NCI-H2196 treated with DMSO at 0.1 percent for 48 hours (cell line): ENCODE results near the gene RMDN3.

Experiments
- DNase-seq: peaks from one replicate; lab custom pipeline; 2025; ENCODE audit not compliant: unreplicated experiment; lab: John Stamatoyannopoulos, UW

The RMDN3 gene

DNA sequence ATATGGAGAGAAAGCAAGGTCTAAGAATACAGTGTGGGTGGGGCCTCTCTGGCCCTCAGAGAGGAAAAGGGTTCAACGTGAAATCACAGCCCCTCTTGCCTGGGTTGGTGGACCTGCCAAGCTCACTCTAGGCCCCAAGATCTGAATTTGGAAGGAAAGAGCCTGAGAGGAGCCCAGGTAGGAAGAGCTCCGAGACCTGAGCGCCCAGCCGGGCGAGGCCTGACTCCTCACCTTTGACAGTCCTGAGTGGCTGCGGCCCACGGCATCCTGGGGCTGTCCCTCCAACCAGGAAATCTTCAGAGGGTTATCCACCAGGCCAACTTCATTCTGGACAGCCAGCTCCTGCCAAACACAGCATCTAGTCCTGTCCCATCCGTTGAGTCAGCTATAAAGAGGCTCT lies 18.4 kb upstream of the RMDN3 start:
- no peak for DNase-seq

DNA sequence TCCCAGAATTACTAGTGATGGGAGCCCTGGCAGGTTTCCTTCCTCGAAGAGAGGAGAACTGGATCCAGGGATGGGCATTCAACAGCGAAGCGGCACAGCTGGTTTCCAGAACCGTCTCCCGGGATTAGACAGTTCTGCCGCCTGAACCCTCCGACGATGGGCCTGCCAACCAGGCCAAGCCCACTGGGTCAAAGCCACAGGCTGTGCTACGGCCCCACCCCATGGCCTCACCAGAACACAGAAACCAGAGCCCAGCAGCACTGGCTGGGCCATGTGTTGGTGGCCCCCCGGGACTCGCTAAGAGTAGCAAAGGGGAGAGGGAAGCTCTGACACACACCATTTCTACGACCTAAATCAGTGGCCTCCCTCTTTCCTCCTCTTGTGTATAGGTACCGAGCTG lies 17.0 kb upstream of the RMDN3 start:
- DNase-seq = no peak

DNA sequence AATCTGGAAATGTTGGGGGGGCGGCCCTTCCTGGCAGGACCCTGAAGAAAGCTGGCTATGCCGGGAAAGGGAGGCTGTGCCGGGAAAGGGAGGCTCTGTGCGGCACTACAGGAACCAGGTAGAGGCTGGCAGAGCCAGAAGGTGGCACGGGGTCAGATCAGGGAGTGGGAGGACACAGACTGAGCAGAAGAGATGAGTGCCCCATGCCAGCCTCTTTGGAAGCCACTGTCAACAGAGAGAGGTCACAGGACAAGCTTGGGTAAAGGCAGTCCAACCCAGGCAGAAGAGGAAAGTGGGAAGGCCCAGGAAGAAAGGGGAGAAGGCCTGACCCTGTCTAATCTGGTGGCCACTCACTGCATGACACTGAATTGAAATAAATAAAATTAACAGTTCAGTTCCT lies 16.2 kb upstream of the RMDN3 start:
- no peak for DNase-seq

DNA sequence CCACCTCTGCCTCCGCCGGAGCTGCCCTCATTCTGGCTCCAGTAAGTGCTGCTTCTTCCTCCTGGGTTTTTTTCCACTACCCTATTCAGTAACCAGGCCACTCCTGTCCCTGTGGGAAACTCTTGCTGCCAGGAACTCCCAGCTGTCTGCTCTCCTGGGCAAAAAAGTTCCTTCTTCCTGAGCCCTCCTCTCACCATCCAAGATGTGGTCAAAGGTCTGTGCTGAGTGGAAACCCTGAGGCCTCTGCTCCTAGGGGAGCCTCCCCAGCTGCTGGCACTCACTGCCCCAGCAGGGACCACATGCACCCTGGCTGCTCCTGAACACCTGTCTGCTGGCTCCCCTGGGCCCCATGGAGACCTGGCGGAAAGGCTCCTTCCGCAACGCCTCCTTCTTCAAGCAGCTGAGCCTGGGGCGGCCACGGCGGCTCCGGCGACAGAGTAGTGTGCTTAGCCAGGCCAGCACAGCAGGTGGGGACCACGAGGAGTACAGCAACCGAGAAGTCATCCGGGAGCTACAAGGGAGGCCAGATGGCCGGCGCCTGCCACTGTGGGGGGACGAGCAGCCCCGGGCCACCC lies 15.2 kb upstream of the RMDN3 start:
- no peak for DNase-seq

DNA sequence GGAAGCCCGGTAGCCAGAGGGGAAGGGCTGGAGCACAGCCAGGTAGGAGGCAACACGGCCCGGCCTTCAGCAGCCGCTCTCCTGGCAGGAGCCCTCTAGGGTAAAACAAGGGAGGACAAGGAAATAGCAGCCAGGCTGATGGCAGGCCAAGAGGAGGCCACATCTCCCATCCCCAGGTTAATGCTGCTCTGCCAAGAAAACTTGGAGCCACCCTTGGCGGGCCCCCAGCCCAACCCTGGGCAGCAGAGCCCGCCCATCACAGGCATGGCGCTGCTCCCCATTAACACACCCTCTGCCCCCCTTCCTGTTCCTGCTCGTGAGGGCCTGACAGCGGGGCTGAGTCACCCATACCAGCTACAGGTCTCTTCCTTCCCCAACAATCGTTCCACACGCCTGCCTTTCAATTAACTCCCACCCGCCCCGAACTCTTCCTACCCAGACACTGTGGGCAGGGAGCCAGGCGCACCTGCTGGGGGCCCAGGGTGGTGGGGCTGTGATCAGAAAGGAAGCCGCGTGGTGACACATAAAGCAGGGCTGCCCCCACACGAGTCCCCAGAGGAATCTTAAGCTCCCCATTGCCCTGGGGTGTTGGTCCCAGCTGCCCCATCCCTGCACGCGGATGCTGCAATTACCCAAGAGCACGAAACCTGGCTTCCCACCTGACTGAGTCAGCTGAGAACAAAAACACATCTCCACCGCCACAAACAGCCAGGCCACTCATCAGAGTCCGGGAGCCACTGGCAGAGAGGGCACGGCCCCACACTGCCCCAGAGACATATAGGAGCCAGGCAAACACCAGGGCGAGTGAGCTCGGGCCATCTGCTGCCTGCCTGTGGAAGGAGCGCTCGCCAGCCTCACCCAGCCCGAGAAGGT lies 14.5 kb upstream of the RMDN3 start, which contains the start of gene C15orf62:
TSS of gene C15orf62 (plus strand) at position 707 of the 873 bp plus-strand sequence. CDS start 516 bp downstream, outside the sequence.
- DNase-seq = no peak

DNA sequence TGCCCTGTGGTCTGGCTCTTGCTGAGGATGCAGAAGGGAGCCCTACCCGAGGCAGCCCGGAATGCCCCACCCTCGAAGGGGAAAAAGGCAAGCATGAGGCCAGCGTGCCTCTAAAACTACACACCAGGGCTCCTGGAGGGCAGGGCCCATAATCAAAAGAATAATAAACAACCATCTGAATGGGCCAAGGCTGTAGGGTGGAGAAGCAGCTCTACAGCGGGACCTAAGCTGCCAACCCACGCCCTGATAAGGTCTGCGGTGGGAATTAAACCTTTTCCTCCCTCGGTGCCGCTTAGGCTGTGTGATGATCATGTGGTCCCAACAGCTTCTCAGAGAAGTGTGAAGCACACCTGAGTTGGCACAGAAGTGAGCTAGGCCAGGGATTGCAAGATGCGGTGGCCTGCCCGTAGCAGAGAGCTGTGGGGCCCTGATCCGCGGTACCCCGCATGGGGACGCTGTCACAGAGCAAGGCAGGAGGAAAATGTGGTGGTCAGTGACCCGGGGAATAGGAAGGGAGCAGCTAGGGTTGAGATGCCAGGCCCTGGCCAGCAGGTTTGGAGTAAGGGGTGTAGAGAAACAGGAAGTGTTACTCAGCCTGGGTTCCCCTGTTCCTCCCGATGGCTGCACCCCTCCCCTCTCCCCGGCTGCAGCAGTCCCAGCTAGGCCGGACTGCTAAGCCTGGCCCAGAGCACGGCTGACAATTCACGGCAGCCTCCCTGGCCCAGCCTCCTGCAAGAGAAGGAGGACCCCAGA lies 13.6 kb upstream of the RMDN3 start:
- no peak for DNase-seq

DNA sequence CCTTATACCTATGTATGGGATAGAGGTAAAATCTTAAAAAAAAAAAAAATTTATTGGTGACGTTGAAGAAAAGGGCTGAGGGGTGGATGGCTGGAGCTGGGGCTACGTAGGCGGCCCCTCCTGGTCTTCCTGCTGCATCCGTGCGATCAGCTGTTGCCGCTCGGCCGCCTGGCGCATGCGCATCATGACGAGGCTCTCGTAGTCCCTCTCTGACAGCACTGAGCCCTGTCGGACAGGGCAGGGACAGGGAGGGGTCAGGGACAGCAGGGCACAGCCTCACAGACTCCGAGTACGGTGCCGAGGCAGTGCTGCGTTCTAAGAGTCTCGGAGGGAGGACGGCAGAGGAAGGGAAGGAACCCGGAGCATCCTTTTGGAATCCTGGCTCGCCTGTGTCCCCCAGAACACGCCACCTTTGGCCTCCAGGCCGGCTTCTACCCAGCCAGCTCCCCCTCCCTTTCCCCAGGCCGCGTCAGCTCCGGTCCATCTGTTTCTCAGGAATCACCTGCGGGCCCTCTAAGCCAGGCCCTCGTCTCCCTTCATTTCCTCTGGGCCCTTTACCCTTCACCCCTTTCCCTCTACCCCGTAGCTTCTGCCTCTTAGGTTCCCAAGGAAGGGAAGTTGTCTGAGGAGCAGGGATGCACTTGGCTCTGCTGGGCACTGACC lies 12.9 kb upstream of the RMDN3 start:
- no peak for DNase-seq

DNA sequence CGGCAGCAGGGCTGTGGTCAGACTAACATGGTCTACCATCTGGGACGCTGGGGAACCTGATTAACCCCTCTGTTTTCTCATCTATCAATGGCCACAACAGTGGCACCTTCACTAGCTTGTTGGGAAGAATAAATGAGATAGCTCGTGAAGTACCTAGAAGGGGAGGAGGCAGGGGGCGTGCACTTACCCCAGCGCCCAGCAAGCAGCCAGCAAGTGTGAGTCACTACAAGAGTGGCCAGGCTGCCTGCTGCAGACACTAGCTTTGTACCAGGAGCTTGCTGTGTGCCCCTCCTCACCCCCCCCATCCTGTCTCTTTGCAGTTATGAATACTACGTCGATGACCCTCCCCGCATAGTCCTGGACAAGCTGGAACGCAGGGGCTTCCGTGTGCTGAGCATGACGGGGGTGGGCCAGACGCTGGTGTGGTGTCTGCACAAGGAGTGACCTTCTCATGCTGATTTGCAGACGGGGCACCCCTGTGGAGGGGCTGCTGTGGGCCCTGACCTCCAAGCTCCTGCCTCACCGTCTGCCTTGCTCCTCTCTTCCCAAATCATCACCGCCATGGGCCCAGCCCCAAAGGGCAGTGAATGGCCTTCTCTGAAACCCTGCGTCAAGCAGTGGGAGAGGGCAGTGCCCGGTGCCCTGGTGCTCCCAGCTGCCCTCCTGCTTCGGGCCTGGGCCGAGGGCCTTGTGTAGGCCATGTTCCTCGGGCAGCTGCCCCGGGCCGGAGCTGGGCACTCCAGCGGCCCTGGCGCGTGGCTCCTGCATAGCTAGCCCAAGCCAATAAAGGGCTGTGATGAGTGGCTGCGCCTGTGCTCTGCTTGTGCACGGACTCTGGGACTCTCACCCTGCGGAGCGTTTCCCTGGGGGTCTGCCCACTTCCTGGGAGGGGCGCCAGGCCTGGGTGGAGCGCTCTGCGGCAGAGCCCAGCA lies 12.1 kb upstream of the RMDN3 start:
- DNase-seq = no peak

DNA sequence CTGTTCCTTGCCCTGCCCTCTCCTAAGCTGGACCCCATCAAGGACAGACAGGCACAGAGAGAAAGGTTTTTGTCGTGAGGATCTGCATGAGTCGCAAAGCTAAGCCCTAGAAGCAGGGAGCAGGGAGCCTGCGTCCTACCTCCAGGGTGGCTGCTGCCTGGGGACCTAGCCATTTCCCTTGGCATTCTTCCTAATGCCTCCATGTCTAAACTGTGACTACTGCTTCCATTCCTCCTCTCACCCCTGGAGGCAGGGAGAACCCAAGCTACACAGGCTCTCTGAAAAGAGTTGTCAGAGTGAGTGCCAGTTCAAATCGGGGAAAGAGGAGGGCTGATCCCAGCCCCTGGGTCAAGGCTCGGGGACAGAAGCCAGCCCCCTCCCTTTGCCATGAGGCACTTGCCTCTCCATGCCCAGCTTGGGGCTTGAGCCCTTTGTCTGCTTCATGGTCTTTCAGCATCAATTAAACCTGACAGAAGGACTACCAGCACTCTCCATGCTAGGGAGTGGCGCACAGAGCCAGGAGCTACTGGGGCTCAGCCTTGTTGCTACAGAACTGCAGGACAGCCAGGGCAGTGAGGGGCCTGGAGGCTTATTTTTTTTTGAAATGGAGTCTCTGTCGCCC lies 11.3 kb upstream of the RMDN3 start:
- DNase-seq = no peak

DNA sequence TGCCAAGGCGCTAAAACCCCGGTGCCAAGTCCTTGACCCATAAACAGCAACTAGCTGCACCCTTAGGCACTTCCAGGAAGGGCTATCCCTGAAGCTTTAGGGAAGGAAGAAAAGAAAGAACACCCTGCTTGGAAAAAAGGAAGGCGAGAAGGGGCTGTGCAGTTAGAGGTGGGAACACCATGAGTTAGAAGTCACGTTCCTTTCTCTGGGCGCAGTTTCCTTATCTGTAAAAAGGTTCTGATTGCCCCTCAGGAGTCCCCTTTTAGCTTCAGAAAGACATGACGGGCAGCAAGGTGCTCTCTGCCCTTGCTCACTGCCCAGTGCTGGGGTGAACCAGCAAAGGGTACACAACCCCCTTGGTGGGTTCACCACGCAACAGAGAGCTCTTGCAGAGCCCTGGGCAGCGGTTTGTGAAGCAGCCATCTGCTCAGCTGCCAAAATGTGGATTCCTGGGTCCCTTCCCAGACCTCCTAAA lies 9.6 kb upstream of the RMDN3 start:
- DNase-seq = no peak

DNA sequence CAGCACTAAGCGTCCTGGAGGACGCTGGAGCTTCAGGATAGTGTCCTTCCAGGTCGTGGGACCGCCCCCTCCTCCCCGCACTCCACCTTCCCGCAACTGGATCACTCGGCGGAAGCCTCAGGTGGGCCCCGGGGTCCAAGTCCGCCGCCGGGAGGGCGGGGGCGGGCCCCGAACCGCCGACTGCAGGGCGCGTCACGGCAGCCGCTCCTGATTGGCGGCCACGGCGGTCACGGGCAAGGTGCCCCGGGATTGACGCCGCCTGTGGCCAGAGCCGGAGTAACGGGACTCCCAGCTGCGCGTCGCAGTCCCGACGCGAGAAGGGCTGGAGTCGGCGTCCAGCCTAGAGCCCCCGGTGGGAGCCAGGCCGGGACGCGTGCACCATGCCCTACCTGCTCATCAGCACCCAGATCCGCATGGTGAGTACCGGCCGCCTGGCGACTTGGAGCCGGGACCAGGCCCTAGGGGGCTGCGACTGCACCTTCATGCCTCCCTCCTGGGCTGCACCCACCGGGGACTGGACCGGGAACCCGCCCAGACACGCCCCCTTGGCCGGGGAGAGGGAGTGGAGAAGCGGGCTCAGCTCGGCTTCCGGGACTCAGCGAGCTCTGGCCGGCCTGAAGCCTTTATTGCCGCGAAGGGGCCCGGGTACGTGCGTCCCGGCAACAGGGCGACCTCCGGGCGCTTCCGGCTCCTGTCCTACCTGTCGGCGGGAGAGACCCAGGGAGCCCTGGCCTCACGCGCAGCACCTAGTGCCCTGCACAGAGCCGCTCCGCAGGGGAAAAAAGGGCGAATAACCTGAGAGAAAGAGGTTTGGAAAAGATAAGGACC lies 9.0 kb upstream of the RMDN3 start, which contains the start of gene GCHFR:
TSS of gene GCHFR (plus strand) at position 268 of the 828 bp plus-strand sequence. CDS start at position 381, 113 bp downstream.
- DNase-seq = peak; percentile 37

DNA sequence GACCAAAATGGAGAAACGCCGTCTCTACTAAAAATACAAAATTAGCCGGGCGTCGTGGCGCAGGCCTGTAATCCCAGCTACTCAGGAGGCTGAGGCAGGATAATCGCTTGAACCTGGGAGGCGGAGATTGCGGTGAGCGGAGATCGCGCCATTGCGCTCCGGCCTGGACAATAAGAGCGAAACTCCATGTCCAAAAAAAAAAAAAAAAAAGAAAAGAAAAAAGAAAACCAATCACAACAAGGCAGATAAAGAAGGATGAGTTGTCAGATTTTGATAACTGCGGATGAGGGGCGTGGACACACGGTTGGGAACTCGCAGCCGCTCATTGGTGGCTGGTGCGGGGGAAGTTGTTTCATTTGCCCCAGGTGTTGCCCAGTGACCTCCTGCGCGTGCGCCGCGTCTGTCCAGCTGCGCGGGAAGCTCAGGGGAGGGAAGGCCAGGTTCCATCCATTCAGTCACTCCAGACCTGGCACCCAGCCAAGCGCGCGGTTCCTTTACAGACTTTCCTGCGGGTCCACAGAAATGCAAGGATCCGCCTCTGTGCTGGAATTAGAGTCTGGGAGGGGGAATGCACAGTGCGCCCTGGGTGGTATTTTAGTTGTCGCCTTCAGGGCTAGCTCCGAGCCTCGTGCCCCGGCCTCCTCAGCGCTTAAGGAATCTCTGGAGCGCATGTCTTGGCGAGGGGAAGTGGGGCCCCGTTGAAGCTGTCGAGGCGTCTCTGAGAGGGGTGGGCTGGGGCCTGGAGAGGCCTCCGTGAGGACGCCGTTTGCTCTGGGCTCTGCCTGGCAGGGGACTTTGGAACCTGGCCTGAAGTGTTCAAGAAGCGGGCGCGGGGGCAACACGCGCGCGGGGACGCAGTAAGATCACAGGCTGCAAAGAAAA lies 8.1 kb upstream of the RMDN3 start:
- peak; percentile 69 for DNase-seq

DNA sequence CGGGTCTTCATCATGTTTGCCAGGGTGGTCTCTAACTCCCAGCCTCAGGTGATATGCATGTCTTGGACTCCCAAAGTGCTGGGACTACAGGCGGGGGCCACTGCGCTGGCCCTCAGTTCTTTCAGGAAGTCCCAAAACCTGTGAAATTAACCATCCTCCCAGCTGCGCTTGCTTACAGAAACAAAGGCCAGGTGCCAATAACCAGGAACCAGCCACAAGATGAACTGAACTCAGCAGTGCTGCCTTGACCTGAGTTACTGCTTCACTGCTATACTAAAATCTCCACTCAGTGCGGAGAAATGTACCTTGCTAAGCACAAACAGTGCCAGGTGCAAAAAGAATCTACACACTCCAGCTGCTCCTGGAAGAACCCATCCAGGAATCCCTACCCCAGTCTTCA lies 4.9 kb upstream of the RMDN3 start:
- no peak for DNase-seq

DNA sequence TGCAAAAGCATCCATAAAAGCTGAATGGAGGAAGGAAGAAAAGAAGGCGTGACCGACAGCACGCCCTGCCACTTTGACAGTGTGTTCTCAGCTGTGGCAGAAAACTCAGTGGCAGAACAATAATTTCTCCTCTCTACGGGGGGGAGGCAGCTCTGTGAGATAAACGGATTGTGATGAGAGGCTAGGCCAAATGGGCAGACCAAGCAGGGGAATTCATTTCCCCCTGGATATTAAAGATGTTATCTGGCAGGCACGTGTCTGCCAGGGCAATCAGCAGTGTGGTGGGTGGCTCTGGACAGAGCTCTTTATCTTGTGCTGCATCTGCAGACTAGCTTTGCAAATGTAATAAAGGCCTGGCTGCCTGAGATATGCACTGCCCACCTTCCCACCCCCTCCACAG lies 1.9 kb upstream of the RMDN3 start:
- DNase-seq = no peak

DNA sequence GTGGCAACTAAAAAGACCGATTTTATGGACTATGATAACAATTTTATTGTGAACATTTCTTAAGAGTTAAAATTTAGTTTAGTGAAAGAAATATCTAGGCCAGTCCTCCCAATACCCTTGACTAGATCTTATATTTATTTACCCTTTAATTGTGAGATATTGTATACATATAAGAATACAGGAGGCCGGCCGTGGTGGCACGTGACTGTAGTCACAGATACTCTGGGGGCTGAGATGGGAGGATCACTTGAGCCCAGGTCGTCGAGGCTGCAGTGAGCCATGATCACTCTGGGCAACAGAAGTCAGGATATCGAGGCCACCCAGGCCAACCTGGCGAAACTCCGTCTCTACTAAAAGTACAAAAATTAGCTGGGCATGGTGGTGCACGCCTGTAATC lies 756 bp upstream of the RMDN3 start:
- DNase-seq = no peak

DNA sequence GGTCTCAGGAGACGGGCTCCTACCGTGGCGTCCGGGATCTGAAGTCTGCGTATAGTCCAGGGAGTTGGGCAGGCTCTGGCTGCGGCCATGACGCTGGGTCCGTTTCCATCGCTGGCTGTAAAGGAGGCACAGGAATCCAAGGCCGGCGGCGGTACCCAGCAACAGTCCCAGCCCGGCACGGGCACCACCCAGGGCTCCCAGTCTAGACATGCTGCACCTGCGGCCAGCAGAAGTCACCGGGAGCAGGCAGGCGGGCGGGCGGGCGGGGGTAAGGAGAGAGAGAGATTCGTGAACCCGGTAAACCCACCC lies 526 bp downstream of the RMDN3 start:
- DNase-seq = no peak

DNA sequence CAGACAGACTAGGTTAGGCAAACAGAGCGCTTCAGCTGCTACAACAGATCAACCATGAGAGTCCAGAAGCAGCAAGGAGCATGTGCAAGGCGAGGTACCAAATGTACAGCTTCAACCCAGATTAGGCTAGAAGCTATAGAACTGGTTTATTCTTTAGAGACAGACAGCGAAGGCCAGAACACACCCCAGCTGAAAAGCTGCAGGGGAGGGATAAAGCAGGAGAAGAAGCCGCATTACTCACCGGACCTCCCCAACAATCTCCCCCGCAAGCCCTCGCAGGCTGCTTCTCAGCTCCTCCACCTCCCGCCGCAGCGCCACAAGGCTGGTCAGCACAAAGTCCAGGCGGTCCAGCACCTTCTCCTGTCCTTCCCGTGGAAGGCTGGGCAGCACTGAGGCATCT lies 3.3 kb downstream of the RMDN3 start:
- DNase-seq = no peak

DNA sequence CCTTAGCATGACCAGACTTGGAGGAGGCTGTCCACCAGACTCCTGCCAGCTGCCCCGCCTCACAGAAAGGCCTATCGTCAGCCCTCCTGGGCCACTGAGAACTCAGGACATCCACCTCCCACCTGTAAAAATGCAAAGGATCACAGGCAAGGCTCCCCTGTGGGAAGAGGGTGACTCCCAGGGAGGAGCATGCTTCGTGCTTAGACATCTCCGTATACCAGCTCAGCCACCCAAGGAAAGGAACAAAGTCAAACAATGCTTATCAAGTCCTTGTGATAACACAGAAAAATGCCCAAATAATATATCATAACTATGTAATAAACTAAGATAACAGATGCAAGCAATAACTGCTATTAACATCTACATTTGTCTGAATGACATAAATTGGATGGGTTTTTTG lies 4.2 kb downstream of the RMDN3 start:
- no peak for DNase-seq
